Adrenal gland (tissue), 12 donors: Measurements from ENCODE around the gene RASL10A. TPM values are rescaled to one million over a fixed set of nuclear protein-coding genes. Genes with fewer than 3 reads are reported as not detected.

Experiments
- DNase-seq, 7 donors: peaks; one replicate each; pipeline ENCODE4 v3.0.0-alpha.2; 2019 to 2020
- H3K27ac ChIP-seq, 5 donors: fragments of 200-600 bp; sonication (generic) in 4 of 5; 1 replicate in 3 of 5; 2 replicates in 2 of 5; pipeline versions ENCODE4 v1.5.1 to v1.8.0; 2016 to 2020; ENCODE audit warnings: mild to moderate bottlenecking in 1 of 5
- H3K27me3 ChIP-seq: fragments of 200-600 bp; 2 replicates; pipeline ENCODE4 v1.8.0; 2021
- H3K36me3 ChIP-seq, 2 donors: fragments of 200-600 bp; replicated peaks in 1 of 2; 1 replicate in 1 of 2; 2 replicates in 1 of 2; pipeline versions ENCODE4 v1.5.1 to v1.8.0; 2018 to 2022
- H3K4me1 ChIP-seq, 2 donors: fragments of 200-600 bp; replicated peaks in 1 of 2; 1 replicate in 1 of 2; 2 replicates in 1 of 2; pipeline versions ENCODE4 v1.5.1 to v1.8.0; 2018 to 2021
- H3K4me3 ChIP-seq, 4 donors: fragments of 200-600 bp; sonication (generic) in 3 of 4; one replicate each; pipeline ENCODE4 v1.5.1; 2016 to 2018
- H3K9me3 ChIP-seq, 3 donors: fragments of 200-600 bp; sonication (generic) in 1 of 3; replicated peaks in 1 of 3; 1 replicate in 2 of 3; 2 replicates in 1 of 3; pipeline versions ENCODE4 v1.5.1 to v1.8.0; 2016 to 2021
- CTCF ChIP-seq, 6 experiments: fragments of 450-650 bp in 4 of 6; fragments of 200-600 bp in 2 of 6; sonication (generic) in 1 of 6; IDR thresholded peaks; 1 replicate in 5 of 6; 2 replicates in 1 of 6; pipeline versions ENCODE4 v1.5.1 to v1.8.0; 2016 to 2021; ENCODE audit warnings: antibody characterized with exemption in 6 of 6, mild to moderate bottlenecking in 2 of 6, moderate library complexity in 1 of 6
- POLR2A ChIP-seq, 2 donors: fragments of 450-650 bp; IDR thresholded peaks; one replicate each; pipeline ENCODE4 v1.6.1; 2017; ENCODE audit warnings: antibody characterized with exemption in 2 of 2, mild to moderate bottlenecking in 2 of 2, moderate library complexity in 1 of 2
- WGBS, 4 donors: extraction: QIAGEN DNeasy Blood & Tissue Kit in 2 of 4; methylation state at CpG; one replicate each; pipeline versions ENCODE4 v1.1.5 to v1.1.7; 2013 to 2017; 5-methylcytosine and 5-hydroxymethylcytosine counted together
- intact Hi-C, 2 donors: fragments of 100-400 bp; cut with DNase I; formaldehyde crosslinking; loops; one replicate each; pipeline versions ENCODE4 v1.14.1 to v1.15.0; 2022 to 2023
- polyA plus RNA-seq, 3 donors: library from polyadenylated mRNA; stranded (reverse); fragments of 200-250 nt in 2 of 3; fragments of 350-450 nt in 1 of 3; fragmentation: Illumina TruSeq in 1 of 3; extraction: RNeasy Lipid Tissue Mini Kit (QIAGEN cat#74804) in 1 of 3; gene quantifications; one replicate each; pipeline ENCODE4 v1.2.3, GENCODE V29; 2013 to 2014
- total RNA-seq, 9 donors: library from RNA; depleted of rRNA in 4 of 9; stranded (reverse); fragments of >200 nt in 4 of 9; fragments of 120-200 nt in 1 of 9; fragmentation: NEBNext Ultra II Directional in 1 of 9; extraction: Animal tissue kit (Norgen Biotek cat#: 25700) in 1 of 9; gene quantifications; one replicate each; pipeline versions ENCODE4 v1.1.0 to v1.2.4, GENCODE V29; 2013 to 2023
- donor health status: healthy with polysubstance abuse.
- donor health status: Bipolar disorder and iron deficiency.
- donor health status: DM: yes; HTN: yes; CAD: no.
- donor health status: DM: no; HTN: no; CAD: no.
- donor health status: DM: no; HTN: no; CAD: no.
- donor health status: DM: yes; HTN: yes; CAD: no.

RASL10A gene
- total and polyA plus RNA-seq, 12 donors: 0.33 to 14.4 (median 1.8) TPM

GRCh38 chr22:29284196-29284595 lies 31.3 kb downstream of the RASL10A start:
- no peaks in the 10 kb centered on the region for H3K9me3 ChIP-seq
- no peak for TF ChIP-seq CTCF (IDR thresholded peaks at IDR 0.05)
- TF ChIP-seq POLR2A (IDR thresholded peaks at IDR 0.05): no peak
- 82 to 97% (median 94%) methylated on average over 3 of the region's 3 CpGs for WGBS, 4 donors
- no peak overlapping the region for H3K27ac ChIP-seq
- intact Hi-C loops: no loop called here
- H3K27me3 ChIP-seq: no peaks in the 10 kb centered on the region
- H3K36me3 ChIP-seq: peaks cover 0 to 100% of the 10 kb centered on the region in 2 donors
- no peak for DNase-seq
- peaks cover 0 to 16% of the 10 kb centered on the region in 2 donors for H3K4me1 ChIP-seq
- no peak overlapping the region for H3K4me3 ChIP-seq

DNA sequence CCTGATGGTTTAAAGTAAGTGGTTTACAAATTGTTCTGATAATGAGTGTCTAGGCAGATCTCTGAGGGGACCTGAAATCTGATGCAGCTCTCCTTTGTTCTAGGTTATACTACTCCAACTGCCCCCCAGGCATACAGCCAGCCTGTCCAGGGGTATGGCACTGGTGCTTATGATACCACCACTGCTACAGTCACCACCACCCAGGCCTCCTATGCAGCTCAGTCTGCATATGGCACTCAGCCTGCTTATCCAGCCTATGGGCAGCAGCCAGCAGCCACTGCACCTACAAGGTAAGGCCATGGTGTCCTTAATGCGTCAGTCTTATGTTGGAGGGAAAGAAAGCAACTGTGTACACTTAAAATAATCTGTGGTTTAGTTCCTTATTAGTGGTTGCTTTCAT lies 37.6 kb downstream of the RASL10A start:
- 72 to 89% (median 82%) methylated on average over 1 of the region's 1 CpG for WGBS, 4 donors
- H3K4me3 ChIP-seq: no peak overlapping the region
- no peak for DNase-seq
- peaks cover 0 to 99% of the 10 kb centered on the region in 2 donors for H3K36me3 ChIP-seq
- no peaks in the 10 kb centered on the region for H3K9me3 ChIP-seq
- H3K27me3 ChIP-seq: no peaks in the 10 kb centered on the region
- TF ChIP-seq POLR2A (IDR thresholded peaks at IDR 0.05) (no peak), CTCF (IDR thresholded peaks at IDR 0.05) (no peak)
- peak overlapping the region in 2 of 5 donors; percentile 6 to 27 for H3K27ac ChIP-seq
- H3K4me1 ChIP-seq: peaks cover 33 to 54% of the 10 kb centered on the region in 2 donors
- intact Hi-C loops: no loop called here

DNA sequence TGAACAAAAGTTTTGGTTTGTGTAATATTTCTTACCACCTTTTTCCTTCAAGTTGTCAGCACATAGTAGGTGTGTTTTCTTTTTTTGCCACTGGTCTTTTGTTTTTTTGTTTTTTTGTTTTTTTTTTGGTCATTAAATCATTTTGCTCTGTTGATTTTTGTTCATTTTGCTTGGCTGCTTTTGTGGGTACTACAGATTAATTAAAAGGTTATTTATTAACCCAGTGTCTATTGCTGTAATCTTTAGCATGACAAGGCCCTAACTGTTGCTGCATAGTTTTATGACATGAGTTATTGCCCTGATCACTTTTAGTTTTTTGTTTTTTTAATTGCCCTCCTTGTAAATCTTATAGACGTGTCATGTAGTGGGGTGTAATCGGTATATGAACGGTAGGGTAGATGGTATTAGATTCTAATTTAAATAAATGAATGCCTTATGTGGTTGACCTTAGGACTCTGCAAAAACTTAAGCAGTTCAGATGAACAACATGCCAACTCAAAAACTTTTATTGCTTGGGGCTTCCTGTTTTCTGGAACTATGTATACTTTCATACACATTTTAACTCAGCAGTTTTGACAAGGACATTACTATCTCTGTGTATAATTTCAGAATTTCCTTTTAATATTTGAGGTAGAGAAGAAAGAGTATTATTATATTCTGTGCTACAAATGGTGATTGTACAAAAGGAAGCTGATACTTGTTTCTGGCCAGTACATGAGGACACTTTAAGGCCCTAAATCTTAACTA lies 39.5 kb downstream of the RASL10A start:
- intact Hi-C loops: no loop called here
- Histone ChIP-seq H3K36me3 (peaks cover 0 to 90% of the 10 kb centered on the region in 2 donors), H3K9me3 (no peaks in the 10 kb centered on the region), H3K27me3 (no peaks in the 10 kb centered on the region), H3K4me1 (peaks cover 52 to 61% of the 10 kb centered on the region in 2 donors), H3K27ac (peak overlapping the region in 1 of 5 donors; percentile 30), H3K4me3 (no peak overlapping the region)
- no peak for DNase-seq
- TF ChIP-seq POLR2A (IDR thresholded peaks at IDR 0.05): no peak
- TF ChIP-seq CTCF (IDR thresholded peaks at IDR 0.05): no peak
- 28 to 44% (median 41%) methylated on average over 3 of the region's 3 CpGs for WGBS, 4 donors

DNA sequence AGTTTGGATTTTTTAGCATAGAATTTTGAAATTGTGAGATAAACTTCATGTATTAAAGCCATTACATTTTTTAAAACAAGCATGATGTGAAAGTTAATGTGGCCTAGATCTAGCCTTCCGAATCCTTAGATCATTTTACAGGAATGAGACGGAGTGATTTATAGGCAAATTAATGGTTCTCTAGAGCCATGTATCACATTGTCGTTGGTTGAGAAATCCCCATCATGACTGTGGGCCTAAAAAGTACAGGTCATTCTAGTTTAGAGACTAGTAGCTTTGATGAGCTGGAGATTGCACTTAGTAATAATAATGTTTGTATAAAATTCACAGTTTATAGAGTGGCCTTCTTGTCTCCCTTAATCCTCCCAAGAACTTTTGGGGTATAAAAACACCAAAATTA lies 40.3 kb downstream of the RASL10A start:
- no peaks in the 10 kb centered on the region for H3K9me3 ChIP-seq
- H3K4me3 ChIP-seq: no peak overlapping the region
- H3K4me1 ChIP-seq: peaks cover 57 to 70% of the 10 kb centered on the region in 2 donors
- intact Hi-C loops: no loop called here
- WGBS, 4 donors: 28 to 43% (median 33%) methylated on average over 3 of the region's 3 CpGs
- no peaks in the 10 kb centered on the region for H3K27me3 ChIP-seq
- no peak for DNase-seq
- peaks cover 0 to 83% of the 10 kb centered on the region in 2 donors for H3K36me3 ChIP-seq
- peak overlapping the region in 2 of 5 donors; percentile 3 to 30 for H3K27ac ChIP-seq
- TF ChIP-seq POLR2A (IDR thresholded peaks at IDR 0.05) (no peak), CTCF (IDR thresholded peaks at IDR 0.05) (no peak)
